IMR-90 (cell line): ENCODE data around the gene FBH1. TPM values are rescaled to one million over a fixed set of nuclear protein-coding genes. Genes with fewer than 3 reads are reported as not detected.

Experiments
- ATAC-seq: fragments of 200-7000 bp; cut with Tn5 transposase; 2 replicates; pipeline ENCODE4 v1.9.1; 2020; ENCODE audit warnings: low read depth, mild to moderate bottlenecking, moderate library complexity
- BruUV-seq: library from RNA; stranded (reverse); fragments of 400-500 nt; replicated peaks from 2 replicates; lab custom pipeline; 2021; lab: Mats Ljungman, UMichigan
- CTCF ChIA-PET: fragments of 300-600 bp; formaldehyde crosslinking; extraction: SDS; loops from one replicate; lab custom pipeline; 2021; ENCODE audit warnings: antibody characterized with exemption; lab: Yijun Ruan, JAX
- POLR2A ChIA-PET: fragments of 300-600 bp; sonication (Branson Sonifier 250); formaldehyde crosslinking; loops from one replicate; lab custom pipeline; 2022; ENCODE audit warnings: antibody characterized with exemption; ENCODE audit not compliant: unreplicated experiment; lab: Charles Lee
- DNase-seq: peaks from one replicate; pipeline ENCODE4 v3.0.0; 2013
- H2AFZ ChIP-seq: replicated peaks from 2 replicates; pipeline ENCODE3; 2013; ENCODE audit warnings: low read length, mild to moderate bottlenecking; ENCODE audit not compliant: poor library complexity
- H2AK5ac ChIP-seq: 2 replicates; pipeline ENCODE4 v1.6.1; 2013; ENCODE audit warnings: low read depth, low read length, inconsistent platforms
- H2AK9ac ChIP-seq: replicated peaks from 2 replicates; pipeline ENCODE3; 2013; ENCODE audit warnings: mild to moderate bottlenecking, low read depth, low read length, moderate library complexity; ENCODE audit not compliant: poor library complexity
- H2BK120ac ChIP-seq: 2 replicates; pipeline ENCODE4 v1.6.1; 2013; ENCODE audit warnings: low read depth, low read length, inconsistent platforms
- H2BK15ac ChIP-seq: 3 replicates; pipeline ENCODE4 v1.6.1; 2013; ENCODE audit warnings: low read depth, low read length, inconsistent platforms
- H2BK20ac ChIP-seq: 2 replicates; pipeline ENCODE4 v1.6.1; 2013; ENCODE audit warnings: low read depth, mild to moderate bottlenecking, inconsistent platforms, low read length, moderate library complexity
- H2BK5ac ChIP-seq: 2 replicates; pipeline ENCODE4 v1.6.1; 2013; ENCODE audit warnings: mild to moderate bottlenecking, low read depth, low read length, inconsistent platforms; ENCODE audit not compliant: poor library complexity, severe bottlenecking
- H3K14ac ChIP-seq: replicated peaks from 2 replicates; pipeline ENCODE4 v1.6.1; 2013; ENCODE audit warnings: low read depth, low read length, inconsistent platforms
- H3K18ac ChIP-seq: 2 replicates; pipeline ENCODE4 v1.6.1; 2013; ENCODE audit warnings: low read depth, low read length, control low read depth
- H3K23ac ChIP-seq: 2 replicates; pipeline ENCODE4 v1.6.1; 2013; ENCODE audit warnings: low read depth, low read length, inconsistent platforms
- H3K27ac ChIP-seq: 2 replicates; pipeline ENCODE4 v1.5.1; 2013; ENCODE audit warnings: mild to moderate bottlenecking, control low read depth, low read length; ENCODE audit not compliant: insufficient read depth
- H3K27me3 ChIP-seq: 2 replicates; pipeline ENCODE4 v1.6.1; 2013; ENCODE audit warnings: low read length; ENCODE audit not compliant: control insufficient read depth, insufficient read depth
- H3K36me3 ChIP-seq: 2 replicates; pipeline ENCODE4 v1.6.1; 2013; ENCODE audit warnings: low read length, mixed read lengths; ENCODE audit not compliant: control insufficient read depth, insufficient read depth
- H3K4ac ChIP-seq: 2 replicates; pipeline ENCODE4 v1.6.1; 2013; ENCODE audit warnings: low read depth, low read length, inconsistent platforms
- H3K4me1 ChIP-seq: 2 replicates; pipeline ENCODE4 v1.6.1; 2013; ENCODE audit warnings: low read length, mixed read lengths; ENCODE audit not compliant: control insufficient read depth, insufficient read depth
- H3K4me2 ChIP-seq: 2 replicates; pipeline ENCODE4 v1.6.1; 2013; ENCODE audit warnings: low read depth, mild to moderate bottlenecking, control low read depth, low read length, moderate library complexity
- H3K4me3 ChIP-seq: 2 replicates; pipeline ENCODE4 v1.5.1; 2013; ENCODE audit warnings: low read depth, mild to moderate bottlenecking, control low read depth, low read length, moderate library complexity; ENCODE audit not compliant: insufficient read depth
- H3K56ac ChIP-seq: 2 replicates; pipeline ENCODE4 v1.6.1; 2013; ENCODE audit warnings: low read length, inconsistent platforms; ENCODE audit not compliant: insufficient read depth; ENCODE audit errors: extremely low read depth
- H3K79me1 ChIP-seq, 2 experiments: 2 replicates each; pipeline ENCODE4 v1.6.1; 2013; ENCODE audit warnings: low read length in 2 of 2, inconsistent platforms in 1 of 2, low read depth in 1 of 2
- H3K9ac ChIP-seq: 2 replicates; pipeline ENCODE4 v1.6.1; 2013; ENCODE audit warnings: low read depth, low read length, control low read depth
- H3K9me1 ChIP-seq: 2 replicates; pipeline ENCODE4 v1.6.1; 2013; ENCODE audit warnings: low read length, inconsistent platforms; ENCODE audit not compliant: insufficient read depth
- H3K9me3 ChIP-seq: 2 replicates; pipeline ENCODE4 v1.6.1; 2013; ENCODE audit warnings: low read length; ENCODE audit not compliant: control insufficient read depth, insufficient read depth
- H4K20me1 ChIP-seq: 2 replicates; pipeline ENCODE4 v1.6.1; 2013; ENCODE audit warnings: low read length, inconsistent platforms; ENCODE audit not compliant: insufficient read depth
- H4K5ac ChIP-seq: 2 replicates; pipeline ENCODE4 v1.6.1; 2013; ENCODE audit warnings: mild to moderate bottlenecking, low read depth, low read length, control low read depth
- H4K8ac ChIP-seq, 2 experiments: 2 replicates each; pipeline ENCODE4 v1.6.1; 2013; ENCODE audit warnings: low read depth in 2 of 2, low read length in 2 of 2, control low read depth in 1 of 2, inconsistent platforms in 1 of 2
- H4K91ac ChIP-seq: 2 replicates; pipeline ENCODE4 v1.6.1; 2013; ENCODE audit warnings: low read depth, low read length, inconsistent platforms; ENCODE audit not compliant: insufficient read depth
- BHLHE40 ChIP-seq: fragments of 150-350 bp; IDR thresholded peaks from 2 replicates; pipeline ENCODE4 v1.6.1; 2016; ENCODE audit warnings: mild to moderate bottlenecking, low read depth, low read length
- CEBPB ChIP-seq: IDR thresholded peaks from 2 replicates; pipeline ENCODE4 v1.6.1; 2012; ENCODE audit warnings: low read depth, low read length, improper control_type of control experiment
- CHD1 ChIP-seq: IDR thresholded peaks from 2 replicates; pipeline ENCODE4 v1.6.1; 2012; ENCODE audit warnings: low read depth, low read length, improper control_type of control experiment
- ELK1 ChIP-seq: fragments of 150-350 bp; IDR thresholded peaks from 2 replicates; pipeline ENCODE4 v1.6.1; 2016; ENCODE audit warnings: low read depth, mild to moderate bottlenecking, low read length, moderate library complexity, borderline replicate concordance
- MAFK ChIP-seq: IDR thresholded peaks from 2 replicates; pipeline ENCODE4 v1.6.1; 2012; ENCODE audit warnings: low read depth, low read length, improper control_type of control experiment
- MAZ ChIP-seq: IDR thresholded peaks from 2 replicates; pipeline ENCODE4 v1.6.1; 2012; ENCODE audit warnings: low read depth, mild to moderate bottlenecking, low read length, improper control_type of control experiment, moderate library complexity, borderline replicate concordance
- MXI1 ChIP-seq: IDR thresholded peaks from 2 replicates; pipeline ENCODE4 v1.6.1; 2012; ENCODE audit warnings: low read depth, mild to moderate bottlenecking, low read length, moderate library complexity, borderline replicate concordance
- NFE2L2 ChIP-seq: fragments of 150-350 bp; IDR thresholded peaks from 2 replicates; pipeline ENCODE4 v1.6.1; 2016; ENCODE audit warnings: low read depth, mild to moderate bottlenecking, low read length
- POLR2A ChIP-seq: IDR thresholded peaks from 2 replicates; pipeline ENCODE4 v1.6.1; 2012; ENCODE audit warnings: mild to moderate bottlenecking, low read depth, low read length
- RAD21 ChIP-seq: IDR thresholded peaks from 2 replicates; pipeline ENCODE4 v1.6.1; 2012; ENCODE audit warnings: low read length, improper control_type of control experiment
- RCOR1 ChIP-seq: IDR thresholded peaks from 2 replicates; pipeline ENCODE4 v1.6.1; 2012; ENCODE audit warnings: mild to moderate bottlenecking, low read length, improper control_type of control experiment; ENCODE audit not compliant: insufficient replicate concordance
- RFX5 ChIP-seq: IDR thresholded peaks from 2 replicates; pipeline ENCODE4 v1.8.0; 2012; ENCODE audit warnings: low read depth, mild to moderate bottlenecking, low read length, moderate library complexity
- SMC3 ChIP-seq: fragments of 150-350 bp; IDR thresholded peaks from 2 replicates; pipeline ENCODE4 v1.6.1; 2016; ENCODE audit warnings: low read depth, mild to moderate bottlenecking, antibody characterized with exemption, low read length, moderate library complexity
- WGBS, 2 experiments: methylation state at CpG; one replicate each; pipeline versions ENCODE4 v1.1.5 to v1.1.7; 2013; ENCODE audit warnings: missing lambda C conversion rate in 2 of 2; ENCODE audit not compliant: insufficient read length in 1 of 2; ENCODE audit errors: extremely low coverage in 2 of 2; 5-methylcytosine and 5-hydroxymethylcytosine counted together
- dilution Hi-C: fragments of 300-500 bp; cut with HindIII; formaldehyde crosslinking; loops from one replicate; pipeline ENCODE4 v1.14.3; 2018; ENCODE audit warnings: low sequenced_read_pairs; ENCODE audit not compliant: unreplicated experiment
- in situ Hi-C: fragments of 300-500 bp; cut with MboI; formaldehyde crosslinking; loops from 3 replicates; pipeline ENCODE4 v1.14.3; 2019; ENCODE audit warnings: low sequenced_read_pairs, inconsistent platforms, mixed read lengths
- intact Hi-C: fragments of 100-400 bp; cut with micrococcal nuclease; formaldehyde crosslinking; loops from 2 replicates; pipeline ENCODE4 v1.10.0; 2022
- polyA plus RNA-seq, 3 experiments: library from polyadenylated mRNA; depleted of rRNA; stranded (reverse); fragments of >200 nt; gene quantifications; 2 replicates each; pipeline ENCODE4 v1.2.3, GENCODE V29; 2012; ENCODE audit warnings: low replicate concordance in 1 of 3
- total RNA-seq: library from RNA; depleted of rRNA; stranded (reverse); fragments of >200 nt; gene quantifications from 2 replicates; pipeline ENCODE4 v1.2.3, GENCODE V29; 2012
- TF ChIP-seq, protein P1 (sequence below): conservative IDR thresholded peaks from 2 replicates; pipeline ENCODE4 v1.5.1; 2012; ENCODE audit warnings: mild to moderate bottlenecking, low read depth, low read length, improper control_type of control experiment

FBH1 gene
- total and polyA plus RNA-seq, 2 of the 4 experiments (the other 2 are of a cell fraction): 59.3 to 72.2 TPM

GRCh38 chr10:5855979-5856700 is 33.9 kb upstream of the FBH1 start:
- intact Hi-C loops (no loop called here), in situ Hi-C loops (loop anchor here (25.0 kb wide), 2 partner anchors 394 to 1019 kb away; partner anchors contain the start of gene AKR1E2), dilution Hi-C loops (no loop called here)
- Histone ChIP-seq H2BK20ac (no peak overlapping the region), H2AFZ (no peak overlapping the region), H3K9me1 (0 out of 2 replicates have a peak, but pooled peaks cover 3% of the 10 kb centered on the region), H3K18ac (no peak overlapping the region), H3K4me1 (peaks cover 2% of the 10 kb centered on the region; the same call in 1 of the 2 replicates), H3K14ac (no peak overlapping the region), H3K56ac (no peak overlapping the region), H2BK5ac (no peak overlapping the region), H3K27me3 (no peaks in the 10 kb centered on the region), H3K9ac (no peak overlapping the region), H3K23ac (no peak overlapping the region), H3K4ac (no peak overlapping the region), H3K9me3 (no peaks in the 10 kb centered on the region), H3K27ac (no peak overlapping the region), H2BK15ac (no peak overlapping the region), H3K4me3 (no peak overlapping the region), H4K20me1 (no peaks in the 10 kb centered on the region), H4K8ac (no peak overlapping the region), H3K36me3 (no peaks in the 10 kb centered on the region), H3K4me2 (no peak overlapping the region), H2AK5ac (no peak overlapping the region), H2BK120ac (no peak overlapping the region), H2AK9ac (no peak overlapping the region), H3K79me1 (no peaks in the 10 kb centered on the region), H4K5ac (no peak overlapping the region), H4K91ac (no peak overlapping the region)
- TF ChIP-seq CHD1: no peak
- TF ChIP-seq RFX5: no peak
- no peak for TF ChIP-seq MXI1
- TF ChIP-seq BHLHE40: no peak
- no peak for TF ChIP-seq MAFK
- TF ChIP-seq POLR2A: no peak
- TF ChIP-seq CEBPB: no peak
- TF ChIP-seq NFE2L2: no peak
- TF ChIP-seq ELK1: no peak
- TF ChIP-seq RCOR1: no peak
- no peak for TF ChIP-seq SMC3
- no peak for TF ChIP-seq MAZ
- TF ChIP-seq, protein P1, sequence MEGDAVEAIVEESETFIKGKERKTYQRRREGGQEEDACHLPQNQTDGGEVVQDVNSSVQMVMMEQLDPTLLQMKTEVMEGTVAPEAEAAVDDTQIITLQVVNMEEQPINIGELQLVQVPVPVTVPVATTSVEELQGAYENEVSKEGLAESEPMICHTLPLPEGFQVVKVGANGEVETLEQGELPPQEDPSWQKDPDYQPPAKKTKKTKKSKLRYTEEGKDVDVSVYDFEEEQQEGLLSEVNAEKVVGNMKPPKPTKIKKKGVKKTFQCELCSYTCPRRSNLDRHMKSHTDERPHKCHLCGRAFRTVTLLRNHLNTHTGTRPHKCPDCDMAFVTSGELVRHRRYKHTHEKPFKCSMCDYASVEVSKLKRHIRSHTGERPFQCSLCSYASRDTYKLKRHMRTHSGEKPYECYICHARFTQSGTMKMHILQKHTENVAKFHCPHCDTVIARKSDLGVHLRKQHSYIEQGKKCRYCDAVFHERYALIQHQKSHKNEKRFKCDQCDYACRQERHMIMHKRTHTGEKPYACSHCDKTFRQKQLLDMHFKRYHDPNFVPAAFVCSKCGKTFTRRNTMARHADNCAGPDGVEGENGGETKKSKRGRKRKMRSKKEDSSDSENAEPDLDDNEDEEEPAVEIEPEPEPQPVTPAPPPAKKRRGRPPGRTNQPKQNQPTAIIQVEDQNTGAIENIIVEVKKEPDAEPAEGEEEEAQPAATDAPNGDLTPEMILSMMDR: no peak
- no peak for TF ChIP-seq RAD21
- no peak for DNase-seq
- ATAC-seq: no peak
- WGBS, 2 experiments: 61% methylated on average over 11 of the region's 18 CpGs; no CpG with 5 or more reads in 1 of the 2 experiments
- CTCF ChIA-PET: no interaction called here
- BruUV-seq: no TSS peak
- POLR2A ChIA-PET: no interaction called here
